Right lobe of liver (tissue), 6 donors: ENCODE measurements around the gene NTM. TPM values are rescaled to one million over a fixed set of nuclear protein-coding genes. Genes with fewer than 3 reads are reported as not detected.
A peak's percentile ranks its signal among the peaks of the same experiment; 100 is the strongest.

Experiments used
- ATAC-seq, 4 donors: fragments of 200-7000 bp; cut with Tn5 transposase; one replicate each; pipeline ENCODE4 v1.9.1; 2020; ENCODE audit warnings: mild to moderate bottlenecking in 4 of 4, moderate library complexity in 4 of 4
- DNase-seq, 3 donors: peaks; one replicate each; pipeline ENCODE4 v3.0.0-alpha.2; 2020
- H3K27ac ChIP-seq, 3 donors: fragments of 200-600 bp; one replicate each; pipeline ENCODE4 v1.8.0; 2022
- H3K27me3 ChIP-seq, 2 donors: fragments of 200-600 bp; one replicate each; pipeline ENCODE4 v1.8.0; 2022
- H3K36me3 ChIP-seq, 4 donors: fragments of 200-600 bp; sonication (generic) in 1 of 4; one replicate each; pipeline versions ENCODE4 v1.5.1 to v1.8.0; 2017 to 2022; ENCODE audit warnings: control low read depth in 1 of 4
- H3K4me1 ChIP-seq, 4 donors: fragments of 200-600 bp; sonication (generic) in 1 of 4; one replicate each; pipeline versions ENCODE4 v1.5.1 to v1.8.0; 2017 to 2022; ENCODE audit warnings: control low read depth in 1 of 4
- H3K4me3 ChIP-seq, 3 donors: fragments of 200-600 bp; one replicate each; pipeline ENCODE4 v1.8.0; 2022
- H3K9me3 ChIP-seq, 4 donors: fragments of 200-600 bp; sonication (generic) in 1 of 4; one replicate each; pipeline versions ENCODE4 v1.5.1 to v1.8.0; 2017 to 2022; ENCODE audit warnings: control low read depth in 1 of 4
- POLR2A ChIP-seq: fragments of 450-650 bp; IDR thresholded peaks from one replicate; pipeline ENCODE4 v1.6.1; 2017; ENCODE audit warnings: antibody characterized with exemption, mild to moderate bottlenecking
- WGBS: methylation state at CpG from one replicate; pipeline ENCODE4 v1.1.6; 2018; ENCODE audit warnings: low coverage, low lambda C conversion rate; ENCODE audit not compliant: insufficient coverage; ENCODE audit errors: missing lambda C conversion rate; 5-methylcytosine and 5-hydroxymethylcytosine counted together
- intact Hi-C, 2 donors: fragments of 100-400 bp; cut with DNase I; formaldehyde crosslinking; loops; one replicate each; pipeline versions ENCODE4 v1.11.2 to v1.14.1; 2022
- total RNA-seq, 6 experiments: library from RNA; depleted of rRNA in 2 of 6; stranded (reverse); fragments of >200 nt in 2 of 6; fragmentation: NEBNext Ultra II Directional in 3 of 6; extraction: Animal tissue kit (Norgen Biotek cat#: 25700) in 3 of 6; gene quantifications; one replicate each; pipeline versions ENCODE4 v1.1.0 to v1.2.4, GENCODE V29; 2016 to 2023
- TF ChIP-seq, protein P1 (sequence below), 4 donors: fragments of 200-600 bp in 3 of 4; fragments of 450-650 bp in 1 of 4; IDR thresholded peaks; one replicate each; pipeline versions ENCODE4 v1.5.1 to v1.8.0; 2016 to 2022; ENCODE audit warnings: antibody characterized with exemption in 4 of 4, mild to moderate bottlenecking in 2 of 4
- donor health status: DM: no; HTN: yes; CAD: no.
- donor health status: DM: no; HTN: no; CAD: no.
- donor health status: DM: no; HTN: no; CAD: no.
- donor health status: DM: no; HTN: yes; CAD: no.
- donor health status: DM: no; HTN: yes; CAD: no.

The NTM gene
- total RNA-seq, 6 experiments from 2014 or later, result 0.35 TPM; not detected in 5

DNA sequence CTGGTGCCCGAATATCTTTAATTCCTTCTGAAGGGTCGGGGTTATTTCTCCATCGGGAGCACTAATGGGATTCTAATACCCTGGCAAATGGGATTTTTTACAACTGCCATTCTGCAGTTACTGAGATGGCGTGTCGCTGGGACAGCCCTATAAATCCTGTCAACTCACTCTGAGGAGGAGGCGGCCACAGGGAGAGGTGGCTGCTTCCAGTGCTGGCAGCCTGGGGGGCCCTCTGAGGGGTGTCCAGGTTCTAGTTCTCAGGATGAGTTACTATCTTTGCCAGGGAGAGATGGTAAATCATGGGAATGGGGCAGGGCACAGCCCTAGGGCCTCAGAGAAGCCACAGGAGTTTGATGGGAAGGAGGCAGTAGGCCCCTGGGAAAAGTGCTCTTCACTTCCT is 135.9 kb downstream of the NTM start:
- H3K27ac ChIP-seq, result no peak overlapping the region
- no peak for DNase-seq
- no peaks in the 10 kb centered on the region for H3K4me1 ChIP-seq
- no peaks in the 10 kb centered on the region for H3K36me3 ChIP-seq
- TF ChIP-seq, protein P1, sequence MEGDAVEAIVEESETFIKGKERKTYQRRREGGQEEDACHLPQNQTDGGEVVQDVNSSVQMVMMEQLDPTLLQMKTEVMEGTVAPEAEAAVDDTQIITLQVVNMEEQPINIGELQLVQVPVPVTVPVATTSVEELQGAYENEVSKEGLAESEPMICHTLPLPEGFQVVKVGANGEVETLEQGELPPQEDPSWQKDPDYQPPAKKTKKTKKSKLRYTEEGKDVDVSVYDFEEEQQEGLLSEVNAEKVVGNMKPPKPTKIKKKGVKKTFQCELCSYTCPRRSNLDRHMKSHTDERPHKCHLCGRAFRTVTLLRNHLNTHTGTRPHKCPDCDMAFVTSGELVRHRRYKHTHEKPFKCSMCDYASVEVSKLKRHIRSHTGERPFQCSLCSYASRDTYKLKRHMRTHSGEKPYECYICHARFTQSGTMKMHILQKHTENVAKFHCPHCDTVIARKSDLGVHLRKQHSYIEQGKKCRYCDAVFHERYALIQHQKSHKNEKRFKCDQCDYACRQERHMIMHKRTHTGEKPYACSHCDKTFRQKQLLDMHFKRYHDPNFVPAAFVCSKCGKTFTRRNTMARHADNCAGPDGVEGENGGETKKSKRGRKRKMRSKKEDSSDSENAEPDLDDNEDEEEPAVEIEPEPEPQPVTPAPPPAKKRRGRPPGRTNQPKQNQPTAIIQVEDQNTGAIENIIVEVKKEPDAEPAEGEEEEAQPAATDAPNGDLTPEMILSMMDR (IDR thresholded peaks at IDR 0.05), result no peak
- TF ChIP-seq POLR2A, result no peak
- H3K9me3 ChIP-seq, result no peaks in the 10 kb centered on the region
- no peaks in the 10 kb centered on the region for H3K27me3 ChIP-seq
- 49% methylated on average over 3 of the region's 6 CpGs for WGBS
- ATAC-seq, result no peak
- H3K4me3 ChIP-seq, result no peak overlapping the region
- intact Hi-C loops, result no loop called here

DNA sequence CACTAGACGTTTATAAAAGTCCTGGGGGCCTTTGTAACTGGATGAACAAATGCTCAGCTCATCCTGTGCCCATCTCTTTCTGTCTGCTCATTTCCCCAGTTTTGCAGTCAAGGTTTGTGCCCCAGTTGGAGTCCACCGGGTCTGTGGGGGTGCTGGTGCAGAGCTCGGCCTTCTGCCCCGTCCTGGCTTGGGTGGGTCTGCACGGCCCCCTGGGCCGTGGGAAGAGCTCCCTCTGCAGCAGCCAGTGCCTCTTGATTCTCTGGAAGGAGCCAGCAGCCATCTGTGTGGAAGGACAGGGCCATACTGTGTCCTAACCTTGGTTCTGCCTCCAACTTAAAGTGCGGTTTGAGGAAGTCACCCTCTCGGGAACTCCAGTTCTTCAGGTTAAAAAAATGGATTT is 140.2 kb downstream of the NTM start:
- DNase-seq, result no peak
- Histone ChIP-seq H3K27ac (no peak overlapping the region), H3K27me3 (no peaks in the 10 kb centered on the region), H3K36me3 (no peaks in the 10 kb centered on the region), H3K4me1 (no peaks in the 10 kb centered on the region), H3K9me3 (no peaks in the 10 kb centered on the region), H3K4me3 (no peak overlapping the region)
- TF ChIP-seq, protein P1 (IDR thresholded peaks at IDR 0.05), result no peak
- intact Hi-C loops, result no loop called here
- peak in 1 of 4 donors; percentile 22 for ATAC-seq
- 44% methylated on average over 8 of the region's 8 CpGs for WGBS

DNA sequence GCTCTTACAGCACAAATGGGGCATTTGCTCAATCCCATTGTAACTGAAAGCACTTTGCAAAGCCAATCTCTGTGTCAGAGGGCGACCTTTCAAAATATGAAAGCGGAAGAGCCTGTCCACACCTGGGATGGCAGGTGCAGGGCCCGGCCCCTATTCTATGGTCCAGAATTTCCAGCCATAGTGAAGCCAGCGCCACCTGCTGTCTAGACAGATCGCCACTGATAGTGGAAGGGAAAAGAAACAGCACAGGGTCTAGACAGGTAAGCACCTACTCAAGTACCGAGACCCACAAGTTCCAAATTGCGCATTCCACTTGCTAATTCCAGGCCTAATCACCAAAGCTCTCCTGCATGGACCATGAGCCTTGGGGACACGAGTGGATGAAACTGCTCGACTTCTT is 141.4 kb downstream of the NTM start:
- Histone ChIP-seq H3K27ac (no peak overlapping the region), H3K27me3 (no peaks in the 10 kb centered on the region), H3K4me1 (no peaks in the 10 kb centered on the region), H3K4me3 (no peak overlapping the region), H3K36me3 (no peaks in the 10 kb centered on the region), H3K9me3 (no peaks in the 10 kb centered on the region)
- no peak for TF ChIP-seq POLR2A
- TF ChIP-seq, protein P1 (IDR thresholded peaks at IDR 0.05), result peak; percentile 22 to 60 (median 34)
- WGBS, result 39% methylated on average over 8 of the region's 9 CpGs
- intact Hi-C loops, result no loop called here
- DNase-seq (peak in 1 of 3 donors; percentile 52), ATAC-seq (peak; percentile 28 to 64 (median 53))

GRCh38 chr11:131512228-131512627 is 141.8 kb downstream of the NTM start:
- DNase-seq (no peak), ATAC-seq (peak in 1 of 4 donors; percentile 31)
- Histone ChIP-seq H3K27ac (no peak overlapping the region), H3K4me3 (no peak overlapping the region), H3K36me3 (no peaks in the 10 kb centered on the region), H3K27me3 (no peaks in the 10 kb centered on the region), H3K4me1 (no peaks in the 10 kb centered on the region), H3K9me3 (no peaks in the 10 kb centered on the region)
- TF ChIP-seq, protein P1 (IDR thresholded peaks at IDR 0.05), result no peak
- no peak for TF ChIP-seq POLR2A
- 34% methylated on average over 2 of the region's 3 CpGs for WGBS
- intact Hi-C loops, result no loop called here

DNA sequence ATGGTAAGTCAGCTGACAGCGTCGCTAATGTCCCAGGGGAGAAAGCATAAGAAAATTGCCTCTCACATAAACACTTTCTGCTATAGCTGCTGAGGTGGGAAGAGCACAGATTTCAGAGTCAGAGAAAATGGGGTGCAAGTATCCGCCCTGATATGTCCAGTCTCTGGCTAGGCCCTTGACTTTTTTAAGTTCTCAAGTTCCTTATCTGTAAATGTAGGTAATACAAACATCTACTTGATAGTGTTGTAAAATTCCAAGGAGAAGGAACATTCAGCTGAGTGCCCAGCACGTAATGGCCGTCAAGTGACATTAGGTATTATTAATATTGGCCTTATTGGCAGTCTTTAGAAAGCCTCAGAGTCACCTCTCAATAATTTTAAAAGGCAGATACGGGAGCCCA is 143.6 kb downstream of the NTM start:
- TF ChIP-seq, protein P1 (IDR thresholded peaks at IDR 0.05), result no peak
- no peak for TF ChIP-seq POLR2A
- Histone ChIP-seq H3K27me3 (no peaks in the 10 kb centered on the region), H3K9me3 (no peaks in the 10 kb centered on the region), H3K4me3 (no peak overlapping the region), H3K4me1 (no peaks in the 10 kb centered on the region), H3K27ac (no peak overlapping the region), H3K36me3 (no peaks in the 10 kb centered on the region)
- intact Hi-C loops, result no loop called here
- no peak for DNase-seq
- WGBS, result 68% methylated on average over 6 of the region's 6 CpGs
- no peak for ATAC-seq
